Type B pancreatic cell (in vitro differentiated cells): ENCODE measurements around the gene LDB3. TPM values are rescaled to one million over a fixed set of nuclear protein-coding genes. Genes with fewer than 3 reads are reported as not detected.
"Not testable (repeated sequence)": the region's sequence is repeated elsewhere in the genome, so short reads cannot be mapped to it uniquely, and the experiment has no call there.

Experiments
- DNase-seq: peaks from one replicate; pipeline ENCODE4 v3.0.0; 2021; ENCODE audit warnings: mixed read lengths; ENCODE audit not compliant: unreplicated experiment; ENCODE audit errors: extremely low spot score
- H3K27ac Mint-ChIP-seq: 2 replicates; pipeline ENCODE4 v1.8.0; 2021; ENCODE audit warnings: mild to moderate bottlenecking, mixed read lengths
- H3K27me3 Mint-ChIP-seq: 2 replicates; pipeline ENCODE4 v1.8.0; 2021; ENCODE audit warnings: mixed read lengths
- H3K36me3 Mint-ChIP-seq: 2 replicates; pipeline ENCODE4 v1.8.0; 2021; ENCODE audit warnings: mixed read lengths
- H3K4me1 Mint-ChIP-seq: one replicate; pipeline ENCODE4 v1.8.0; 2021; ENCODE audit warnings: mixed read lengths; ENCODE audit not compliant: unreplicated experiment
- H3K4me3 Mint-ChIP-seq: 2 replicates; pipeline ENCODE4 v1.8.0; 2021; ENCODE audit warnings: mild to moderate bottlenecking, mixed read lengths
- H3K9me3 Mint-ChIP-seq: 2 replicates; pipeline ENCODE4 v1.8.0; 2021; ENCODE audit warnings: mixed read lengths
- CTCF ChIP-seq: fragments of 200-600 bp; sonication (generic); conservative IDR thresholded peaks from 2 replicates; pipeline ENCODE4 v1.5.0; 2021; ENCODE audit warnings: antibody characterized with exemption, mild to moderate bottlenecking
- total RNA-seq: library from RNA; stranded (reverse); gene quantifications from 2 replicates; pipeline ENCODE4 v1.2.1, GENCODE V29; 2021; ENCODE audit warnings: low replicate concordance

Gene LDB3
- total RNA-seq, 1 donor from 2014 or later: 0.85 TPM

DNA sequence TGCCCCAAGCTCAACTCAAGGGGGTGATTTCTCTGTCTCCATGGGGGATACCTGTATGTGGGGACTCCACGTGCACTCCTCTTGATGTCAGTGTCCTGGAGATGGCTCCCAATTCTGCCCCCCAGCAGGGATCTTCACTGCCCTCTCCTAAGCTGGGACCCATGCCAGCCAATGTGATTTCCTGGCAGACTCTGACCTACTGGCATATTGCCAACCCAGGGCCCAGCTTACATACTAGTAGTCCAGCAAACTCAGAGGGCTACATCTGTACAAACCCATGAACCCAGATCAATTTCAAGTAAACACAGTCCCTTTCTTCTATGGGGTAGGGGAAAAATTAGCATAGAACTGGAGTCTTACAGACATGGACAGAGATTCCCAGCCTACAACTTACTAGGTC, 61.9 kb downstream of the LDB3 start:
- Mint-ChIP-seq H3K9me3 (no peaks in the 10 kb centered on the region), H3K4me3 (no peak overlapping the region), H3K27me3 (no peaks in the 10 kb centered on the region), H3K27ac (no peak overlapping the region), H3K4me1 (peaks cover 9% of the 10 kb centered on the region), H3K36me3 (no peaks in the 10 kb centered on the region)
- no peak for DNase-seq
- TF ChIP-seq CTCF: no peak

- Mint-ChIP-seq H3K4me1 (peaks cover 5% of the 10 kb centered on the region), H3K27me3 (no peaks in the 10 kb centered on the region), H3K27ac (peak overlapping the region; percentile 38), H3K9me3 (peaks cover 2% of the 10 kb centered on the region), H3K36me3 (no peaks in the 10 kb centered on the region), H3K4me3 (no peak overlapping the region)
- no peak for TF ChIP-seq CTCF
- DNase-seq: no peak
Measured at GRCh38 chr10:86732771-86733170, 64.5 kb downstream of the LDB3 start.

DNA sequence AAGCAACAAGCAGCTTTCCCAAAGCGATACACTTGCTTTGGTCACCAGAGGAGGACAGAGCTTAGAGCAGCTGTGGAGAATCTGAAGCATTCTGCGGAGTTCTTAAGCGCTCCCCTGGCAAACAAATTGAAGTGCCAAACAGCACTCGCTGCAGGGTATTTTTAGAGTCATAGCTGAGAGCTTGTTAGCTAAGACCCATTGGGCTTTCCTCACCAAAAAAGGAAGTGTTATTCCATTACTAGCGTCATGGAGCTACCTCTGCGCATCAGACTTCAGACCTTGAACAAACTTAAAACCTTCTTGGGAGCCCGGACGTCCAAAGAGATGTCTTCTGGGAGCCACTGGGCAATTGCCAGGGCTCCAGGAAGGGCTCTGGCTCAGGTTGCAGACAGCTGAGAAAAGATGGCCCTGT, 65.0 kb downstream of the LDB3 start:
- H3K36me3 Mint-ChIP-seq: no peaks in the 10 kb centered on the region
- no peak overlapping the region for H3K4me3 Mint-ChIP-seq
- H3K9me3 Mint-ChIP-seq: peaks cover 5% of the 10 kb centered on the region
- no peak for DNase-seq
- TF ChIP-seq CTCF: no peak
- H3K27me3 Mint-ChIP-seq: no peaks in the 10 kb centered on the region
- H3K4me1 Mint-ChIP-seq: peaks cover 5% of the 10 kb centered on the region
- peak overlapping the region; percentile 38 for H3K27ac Mint-ChIP-seq

DNA sequence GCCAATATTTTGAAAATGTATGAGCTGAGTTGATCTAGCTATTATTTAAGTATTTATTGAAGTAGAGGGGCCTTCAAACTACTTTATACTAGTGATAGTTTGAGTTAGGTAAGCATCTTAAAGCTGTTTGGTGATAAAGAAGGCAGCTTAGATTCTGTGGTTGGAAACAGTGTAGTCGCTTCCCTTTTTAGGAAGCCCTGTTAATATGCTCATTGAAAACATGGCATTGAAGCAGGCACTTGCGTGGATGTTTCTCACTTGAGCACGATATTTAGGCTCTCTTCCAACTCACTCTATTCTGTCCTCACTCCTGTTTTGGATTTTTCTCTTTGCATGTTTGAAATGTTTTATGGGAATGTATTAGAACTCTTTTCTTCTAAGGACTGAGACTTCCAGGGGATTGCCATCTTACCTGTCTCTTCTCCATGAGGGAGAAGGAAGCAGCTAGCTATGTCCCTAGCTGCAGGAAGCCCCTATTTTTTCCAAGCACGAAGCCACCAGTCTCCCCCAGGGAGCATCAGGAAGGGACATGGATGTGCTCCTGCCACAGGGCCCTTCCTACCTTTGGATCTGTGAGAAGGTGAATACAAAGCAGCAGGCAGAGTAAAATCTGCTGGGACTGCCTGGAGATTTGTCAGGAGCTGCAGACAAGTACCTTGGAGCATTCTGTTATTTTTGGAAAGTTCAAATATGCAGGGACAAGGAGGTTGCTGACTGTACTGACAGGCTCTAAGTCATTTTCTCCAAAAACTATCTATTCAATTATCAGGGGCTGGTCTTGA, 66.1 kb downstream of the LDB3 start:
- no peak for TF ChIP-seq CTCF
- Mint-ChIP-seq H3K4me3 (no peak overlapping the region), H3K36me3 (no peaks in the 10 kb centered on the region), H3K27ac (no peak overlapping the region), H3K9me3 (peaks cover 5% of the 10 kb centered on the region), H3K4me1 (peaks cover 5% of the 10 kb centered on the region), H3K27me3 (no peaks in the 10 kb centered on the region)
- no peak for DNase-seq

- H3K36me3 Mint-ChIP-seq, H3K9me3 Mint-ChIP-seq, H3K4me3 Mint-ChIP-seq, DNase-seq, H3K27me3 Mint-ChIP-seq, H3K4me1 Mint-ChIP-seq, H3K27ac Mint-ChIP-seq: not testable (repeated sequence)
Measured at GRCh38 chr10:86735278-86735677, 67.0 kb downstream of the LDB3 start.

GRCh38 chr10:86742230-86742629, 73.9 kb downstream of the LDB3 start:
- Mint-ChIP-seq H3K36me3 (no peaks in the 10 kb centered on the region), H3K27me3 (no peaks in the 10 kb centered on the region), H3K9me3 (peaks cover 5% of the 10 kb centered on the region), H3K27ac (no peak overlapping the region), H3K4me3 (no peak overlapping the region), H3K4me1 (no peaks in the 10 kb centered on the region)
- DNase-seq: no peak
- TF ChIP-seq CTCF: no peak
